Measurements from ENCODE around the gene ADGRG3.

Gene ADGRG3

GRCh38 chr16:57736419-57737351 lies 68.6 kb downstream of the ADGRG3 start:
- DNase-seq (ENCODE audit: low read depth), result no peak

GRCh38 chr16:57738844-57739243 lies 70.7 kb downstream of the ADGRG3 start:
- no peak for DNase-seq (ENCODE audit: low read depth)
